ENCODE measurements around the gene IRF9.
"Not testable (repeated sequence)": the region's sequence is repeated elsewhere in the genome, so short reads cannot be mapped to it uniquely, and the experiment has no call there.

Gene IRF9

DNA sequence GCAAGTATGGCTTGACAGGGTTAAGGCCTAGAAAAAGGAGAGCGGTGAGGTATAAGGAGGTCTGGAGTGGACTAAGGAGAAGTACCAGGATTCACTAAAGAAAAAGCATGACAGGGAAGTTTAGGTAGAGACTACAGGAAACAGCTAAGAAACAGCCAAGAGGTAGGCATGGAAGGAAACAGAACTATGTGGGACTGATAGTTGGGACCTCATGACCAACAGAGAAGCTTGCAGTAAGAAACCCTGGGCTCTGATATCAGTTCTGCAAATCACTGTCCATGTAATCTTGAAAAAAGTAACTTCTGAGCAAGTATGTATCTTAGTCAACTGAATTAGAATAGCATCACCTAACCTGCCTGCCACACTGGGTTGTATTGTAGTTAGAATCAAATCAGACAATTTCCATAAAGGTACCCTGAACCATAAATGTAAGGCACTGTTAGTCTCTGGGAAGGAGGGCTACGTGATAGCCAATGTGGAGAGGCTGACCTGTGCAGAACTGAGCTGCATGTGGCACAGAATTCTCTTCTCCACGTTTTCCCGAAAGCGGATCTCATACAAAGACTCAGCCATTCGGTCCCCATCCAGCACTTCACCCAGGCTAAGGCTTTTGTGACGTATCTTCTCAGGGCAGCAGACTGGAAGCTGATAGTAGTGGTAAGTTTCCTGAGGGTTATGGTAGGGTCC lies 33.3 kb downstream of the IRF9 start:
- no peak for DNase-seq (ENCODE audit: low spot score)
- TF ChIP-seq CTCF (IDR thresholded peaks at IDR 0.05; ENCODE audit: extremely low read depth, missing control alignments): no peak

GRCh38 chr14:24194873-24195185 lies 33.8 kb downstream of the IRF9 start:
- TF ChIP-seq CTCF (IDR thresholded peaks at IDR 0.05; ENCODE audit: extremely low read depth, missing control alignments): no peak
- DNase-seq (ENCODE audit: low spot score): no peak

- DNase-seq (ENCODE audit: low spot score): peak; percentile 94
- TF ChIP-seq CTCF (IDR thresholded peaks at IDR 0.05; ENCODE audit: extremely low read depth, missing control alignments): no peak
Observed at GRCh38 chr14:24195186-24196070, 34.4 kb downstream of the IRF9 start, which contains the start of gene TM9SF1. Gene TM9SF1 (minus strand): TSS chr14:24195441. CDS start chr14:24195019, 422 bp downstream.

DNA sequence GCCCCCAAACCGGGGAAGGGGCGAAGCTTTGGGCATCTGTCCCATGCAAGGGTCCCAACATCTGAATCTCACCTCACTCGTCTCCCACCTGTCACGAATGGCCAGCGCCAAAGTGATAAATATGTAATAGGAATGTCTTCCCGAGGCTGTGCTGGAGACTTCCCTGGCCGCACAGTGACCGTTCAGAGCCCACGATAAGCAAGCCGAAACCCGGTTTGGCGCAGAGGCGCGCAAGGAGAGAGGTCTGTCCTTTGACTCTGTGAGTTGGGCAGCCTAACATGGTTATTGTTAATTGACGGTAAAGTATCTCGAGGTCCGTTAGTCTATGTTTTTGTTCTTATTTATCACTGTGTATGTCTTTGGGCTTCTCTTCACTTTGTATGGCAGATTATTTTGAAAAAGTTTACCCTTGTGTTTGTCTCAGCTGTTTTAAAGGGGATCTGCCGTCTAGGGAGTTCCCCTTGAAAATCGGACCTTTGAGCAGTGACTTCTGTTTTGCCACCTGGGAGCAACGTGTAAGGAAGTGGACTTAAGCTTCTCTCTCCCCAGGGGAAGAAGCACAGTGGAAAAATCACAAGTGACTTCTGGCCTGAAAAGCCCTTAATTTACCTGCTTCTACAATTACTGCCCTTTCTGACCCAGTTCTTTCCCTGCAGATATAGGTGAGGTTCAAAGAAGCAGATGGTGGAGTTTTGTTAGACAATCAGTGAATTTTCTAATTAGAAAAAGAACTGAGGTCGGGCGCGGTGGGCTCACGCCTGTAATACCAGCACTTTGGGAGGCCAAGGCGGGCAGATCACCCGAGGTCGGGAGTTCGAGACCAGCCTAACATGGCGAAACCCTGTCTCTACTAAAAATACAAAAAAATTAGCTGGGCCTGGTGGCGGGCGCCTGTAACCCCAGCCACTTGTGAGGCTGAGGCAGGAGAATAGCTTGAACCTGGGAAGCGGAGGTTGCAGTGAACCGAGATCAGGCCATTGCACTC lies 35.3 kb downstream of the IRF9 start:
- DNase-seq (ENCODE audit: low spot score): peak; percentile 56

DNA sequence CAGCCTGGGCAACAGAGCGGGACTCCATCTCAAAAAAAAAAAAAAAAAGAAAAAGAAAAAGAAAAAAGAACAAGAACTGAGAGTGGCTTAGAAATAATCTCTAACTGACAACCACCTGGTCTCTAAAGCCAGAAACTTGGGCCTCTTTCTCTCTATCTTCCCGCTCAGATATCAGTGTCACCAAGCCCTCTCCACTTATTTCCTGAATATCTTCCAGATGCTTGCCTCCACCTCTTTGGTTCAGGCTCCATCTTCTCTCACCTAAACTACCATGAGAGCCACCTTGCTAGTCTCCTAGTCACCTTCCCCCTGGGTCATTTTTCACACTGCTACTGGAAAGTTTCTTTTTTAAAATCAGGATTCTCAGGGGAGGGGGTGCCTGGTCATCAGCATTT lies 36.0 kb downstream of the IRF9 start:
- DNase-seq (ENCODE audit: low spot score): no peak
- TF ChIP-seq CTCF (IDR thresholded peaks at IDR 0.05; ENCODE audit: extremely low read depth, missing control alignments): no peak

More for the DNA sequence above, 35.3 kb downstream of the IRF9 start:
- TF ChIP-seq CTCF (IDR thresholded peaks at IDR 0.05; ENCODE audit: extremely low read depth, missing control alignments): no peak

GRCh38 chr14:24198814-24199524 lies 37.9 kb downstream of the IRF9 start:
- no peak for TF ChIP-seq CTCF (IDR thresholded peaks at IDR 0.05; ENCODE audit: extremely low read depth, missing control alignments)
- DNase-seq (ENCODE audit: low spot score): no peak

- not testable (repeated sequence) for DNase-seq (ENCODE audit: low spot score)
Observed at GRCh38 chr14:24202538-24202937, 41.5 kb downstream of the IRF9 start.

GRCh38 chr14:24203249-24203886 lies 42.3 kb downstream of the IRF9 start:
- not testable (repeated sequence) for DNase-seq (ENCODE audit: low spot score)

Data from GM20000 (cell line).